Measurements from ENCODE around the gene LPCAT4.

DNA sequence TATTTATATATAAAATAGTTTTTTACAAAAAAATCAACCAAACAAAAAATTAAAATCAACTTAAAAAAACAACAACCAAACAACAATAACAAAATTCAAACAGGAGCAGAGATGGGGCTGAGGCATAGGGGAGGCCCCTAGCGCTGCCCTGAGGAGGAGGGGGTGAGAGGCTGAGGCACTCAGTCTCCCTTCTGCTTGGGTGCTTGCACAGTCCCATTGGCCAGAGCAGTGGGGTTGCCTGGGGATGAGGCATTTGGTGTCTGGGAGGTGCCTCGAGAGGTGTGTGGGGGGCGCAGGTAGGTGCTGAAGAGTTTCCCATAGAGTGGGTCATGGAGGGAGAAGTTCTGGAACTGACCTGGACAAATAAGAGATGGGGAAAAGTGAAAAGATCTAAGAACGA lies 8.0 kb downstream of the LPCAT4 start:
- no peak for TF ChIP-seq POLR2A (IDR thresholded peaks at IDR 0.05)
- TF ChIP-seq, protein P1, sequence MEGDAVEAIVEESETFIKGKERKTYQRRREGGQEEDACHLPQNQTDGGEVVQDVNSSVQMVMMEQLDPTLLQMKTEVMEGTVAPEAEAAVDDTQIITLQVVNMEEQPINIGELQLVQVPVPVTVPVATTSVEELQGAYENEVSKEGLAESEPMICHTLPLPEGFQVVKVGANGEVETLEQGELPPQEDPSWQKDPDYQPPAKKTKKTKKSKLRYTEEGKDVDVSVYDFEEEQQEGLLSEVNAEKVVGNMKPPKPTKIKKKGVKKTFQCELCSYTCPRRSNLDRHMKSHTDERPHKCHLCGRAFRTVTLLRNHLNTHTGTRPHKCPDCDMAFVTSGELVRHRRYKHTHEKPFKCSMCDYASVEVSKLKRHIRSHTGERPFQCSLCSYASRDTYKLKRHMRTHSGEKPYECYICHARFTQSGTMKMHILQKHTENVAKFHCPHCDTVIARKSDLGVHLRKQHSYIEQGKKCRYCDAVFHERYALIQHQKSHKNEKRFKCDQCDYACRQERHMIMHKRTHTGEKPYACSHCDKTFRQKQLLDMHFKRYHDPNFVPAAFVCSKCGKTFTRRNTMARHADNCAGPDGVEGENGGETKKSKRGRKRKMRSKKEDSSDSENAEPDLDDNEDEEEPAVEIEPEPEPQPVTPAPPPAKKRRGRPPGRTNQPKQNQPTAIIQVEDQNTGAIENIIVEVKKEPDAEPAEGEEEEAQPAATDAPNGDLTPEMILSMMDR (IDR thresholded peaks at IDR 0.05): no peak
